GM23248 (cell line): ENCODE data around the gene HEPACAM. TPM values are rescaled to one million over a fixed set of nuclear protein-coding genes. Genes with fewer than 3 reads are reported as not detected.

Experiments
- DNase-seq: peaks from one replicate; pipeline ENCODE4 v3.0.0-alpha.2; 2015
- H2AFZ ChIP-seq: fragments of 200-600 bp; sonication (generic); 2 replicates; pipeline ENCODE4 v1.6.1; 2016; ENCODE audit warnings: antibody characterized with exemption
- H3F3A ChIP-seq: fragments of 200-600 bp; sonication (generic); 2 replicates; pipeline ENCODE4 v1.6.1; 2016; ENCODE audit warnings: mild to moderate bottlenecking, antibody characterized with exemption, mixed run types; ENCODE audit not compliant: insufficient read depth
- H3K27ac ChIP-seq: fragments of 200-600 bp; sonication (generic); 2 replicates; pipeline ENCODE4 v1.5.1; 2016; ENCODE audit warnings: mild to moderate bottlenecking
- H3K27me3 ChIP-seq: fragments of 200-600 bp; sonication (generic); replicated peaks from 2 replicates; pipeline ENCODE4 v1.6.1; 2016; ENCODE audit warnings: mild to moderate bottlenecking; ENCODE audit not compliant: insufficient read depth
- H3K36me3 ChIP-seq: fragments of 200-600 bp; sonication (generic); 2 replicates; pipeline ENCODE4 v1.6.1; 2016; ENCODE audit warnings: low read depth, mild to moderate bottlenecking
- H3K4me1 ChIP-seq: fragments of 200-600 bp; sonication (generic); 2 replicates; pipeline ENCODE4 v1.6.1; 2016; ENCODE audit warnings: mild to moderate bottlenecking; ENCODE audit not compliant: insufficient read depth
- H3K4me2 ChIP-seq: fragments of 200-600 bp; sonication (generic); one replicate; pipeline ENCODE4 v1.6.1; 2016; ENCODE audit warnings: mild to moderate bottlenecking; ENCODE audit not compliant: unreplicated experiment
- H3K4me3 ChIP-seq: fragments of 200-600 bp; sonication (generic); 2 replicates; pipeline ENCODE4 v1.5.1; 2016; ENCODE audit warnings: mild to moderate bottlenecking
- H3K79me2 ChIP-seq: fragments of 200-600 bp; sonication (generic); 2 replicates; pipeline ENCODE4 v1.6.1; 2016; ENCODE audit warnings: mild to moderate bottlenecking; ENCODE audit not compliant: insufficient read depth
- H3K9ac ChIP-seq: fragments of 200-600 bp; sonication (generic); 2 replicates; pipeline ENCODE4 v1.6.1; 2016; ENCODE audit warnings: mild to moderate bottlenecking
- H3K9me2 ChIP-seq: fragments of 200-600 bp; sonication (generic); 2 replicates; pipeline ENCODE4 v1.6.1; 2016; ENCODE audit warnings: mixed run types, mild to moderate bottlenecking, moderate library complexity; ENCODE audit not compliant: insufficient read depth
- H3K9me3 ChIP-seq: fragments of 200-600 bp; sonication (generic); one replicate; pipeline ENCODE4 v1.6.1; 2017; ENCODE audit warnings: low read depth
- H4K20me1 ChIP-seq: fragments of 200-600 bp; sonication (generic); 2 replicates; pipeline ENCODE4 v1.6.0; 2016; ENCODE audit not compliant: insufficient read depth
- EZH2 ChIP-seq: fragments of 200-600 bp; sonication (generic); IDR thresholded peaks from 2 replicates; pipeline ENCODE4 v1.6.1; 2018; ENCODE audit warnings: antibody characterized with exemption, mild to moderate bottlenecking; ENCODE audit not compliant: insufficient read depth, poor library complexity, severe bottlenecking
- EZH2phosphoT487 ChIP-seq: fragments of 200-600 bp; sonication (generic); IDR thresholded peaks from 2 replicates; pipeline ENCODE4 v1.6.1; 2018; ENCODE audit warnings: antibody characterized with exemption, moderate library complexity, mild to moderate bottlenecking, low read depth; ENCODE audit not compliant: insufficient read depth
- WGBS, 2 experiments: methylation state at CpG; one replicate each; pipeline ENCODE4 v1.1.6; 2015 to 2017; ENCODE audit warnings: low lambda C conversion rate in 2 of 2, low coverage in 1 of 2; ENCODE audit errors: missing lambda C conversion rate in 2 of 2; 5-methylcytosine and 5-hydroxymethylcytosine counted together
- in situ Hi-C: fragments of 300-500 bp; cut with MboI; formaldehyde crosslinking; loops from 2 replicates; pipeline ENCODE4 v1.15.0; 2020
- polyA plus RNA-seq: library from polyadenylated mRNA; unstranded; fragments of >200 nt; fragmentation: Nextera tagmentation; extraction: Ambion mirVana; gene quantifications from 2 replicates; pipeline ENCODE4 v1.2.1, GENCODE V29; 2016
- total RNA-seq: library from RNA; depleted of rRNA; stranded (reverse); fragments of >200 nt; shearing (Covaris generic); gene quantifications from 2 replicates; pipeline ENCODE4 v1.2.3, GENCODE V29; 2014

Gene HEPACAM
- total and polyA plus RNA-seq, 2 experiments from 2014 or later: not detected

DNA sequence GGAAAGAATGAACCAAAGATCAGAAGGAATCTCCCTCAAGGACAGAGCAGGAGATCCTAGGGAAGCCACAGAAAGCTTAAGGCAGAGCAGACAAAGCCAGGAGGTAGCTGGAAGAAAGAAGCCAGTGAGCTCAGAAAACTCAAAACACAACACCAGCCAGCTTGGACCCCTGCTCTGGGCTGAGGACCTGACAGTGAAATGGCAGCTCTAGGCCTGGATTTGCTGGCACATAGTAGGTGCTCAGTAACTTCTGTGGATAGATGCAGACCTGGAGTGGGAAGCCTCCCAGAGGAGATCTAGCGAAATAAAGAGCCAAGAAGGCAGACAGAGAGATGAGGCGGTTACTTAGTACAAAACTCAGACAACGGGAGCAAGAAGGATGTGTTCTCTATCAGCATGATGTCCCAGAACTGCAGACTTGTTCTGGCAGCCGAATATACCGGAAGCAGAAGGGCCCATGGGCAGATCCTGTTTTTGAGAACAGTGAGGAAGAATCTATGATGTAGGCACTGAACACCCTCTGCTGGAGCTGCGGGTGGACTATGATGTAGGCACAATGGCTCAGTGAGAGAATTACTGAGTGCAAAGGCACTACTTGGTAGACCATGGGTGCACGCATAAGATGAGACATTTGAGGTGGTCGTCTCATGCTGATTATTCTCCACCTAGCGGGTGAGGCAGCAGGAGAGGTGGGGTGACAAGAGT, 42.9 kb downstream of the HEPACAM start:
- 90 to 91% methylated on average over 9 of the region's 9 CpGs for WGBS, 2 experiments
- TF ChIP-seq EZH2: no peak
- no peak for TF ChIP-seq EZH2phosphoT487
- H3K9me3 ChIP-seq: no peaks in the 10 kb centered on the region
- H2AFZ ChIP-seq: no peak overlapping the region
- no peaks in the 10 kb centered on the region for H3K79me2 ChIP-seq
- H3K36me3 ChIP-seq: no peaks in the 10 kb centered on the region
- no peaks in the 10 kb centered on the region for H4K20me1 ChIP-seq
- H3F3A ChIP-seq: peaks cover 7% of the 10 kb centered on the region
- in situ Hi-C loops: no loop called here
- no peak for DNase-seq
- H3K4me3 ChIP-seq: no peak overlapping the region
- H3K9me2 ChIP-seq: no peaks in the 10 kb centered on the region
- H3K9ac ChIP-seq: no peak overlapping the region
- H3K27ac ChIP-seq: no peak overlapping the region
- peaks cover 13% of the 10 kb centered on the region for H3K4me1 ChIP-seq
- no peak overlapping the region for H3K4me2 ChIP-seq
- H3K27me3 ChIP-seq: no peaks in the 10 kb centered on the region

DNA sequence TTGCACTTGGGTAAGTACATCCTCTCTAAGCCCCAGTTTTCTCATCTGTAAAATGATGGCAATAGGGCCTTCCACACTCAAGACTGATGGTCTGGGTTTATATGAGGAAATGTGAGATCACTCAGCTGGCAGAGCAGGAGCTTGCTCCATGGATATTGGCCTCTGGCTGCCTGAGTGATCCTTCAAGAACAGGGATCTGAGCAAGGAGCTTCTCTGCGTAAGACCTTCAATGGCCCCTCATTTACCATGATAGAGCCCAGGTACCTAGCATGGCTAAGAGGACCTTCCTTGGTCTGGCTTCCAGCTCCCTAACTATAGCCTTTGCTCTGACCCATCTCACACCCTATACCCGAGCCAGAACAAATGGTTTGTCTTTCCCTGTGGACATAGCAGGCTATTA, 43.7 kb downstream of the HEPACAM start:
- H3K9me3 ChIP-seq: no peaks in the 10 kb centered on the region
- no peaks in the 10 kb centered on the region for H4K20me1 ChIP-seq
- no peaks in the 10 kb centered on the region for H3K9me2 ChIP-seq
- H3F3A ChIP-seq: no peaks in the 10 kb centered on the region; the same call in 1 of the 2 replicates
- H3K4me2 ChIP-seq: no peak overlapping the region
- no peaks in the 10 kb centered on the region for H3K79me2 ChIP-seq
- TF ChIP-seq EZH2 (no peak), EZH2phosphoT487 (no peak)
- no peaks in the 10 kb centered on the region for H3K36me3 ChIP-seq
- peaks cover 6% of the 10 kb centered on the region; the same call in 1 of the 2 replicates for H3K4me1 ChIP-seq
- no peak overlapping the region for H3K9ac ChIP-seq
- no peak overlapping the region for H3K4me3 ChIP-seq
- in situ Hi-C loops: no loop called here
- WGBS, 2 experiments: 93 to 100% methylated on average over 2 of the region's 2 CpGs
- DNase-seq: no peak
- H2AFZ ChIP-seq: no peak overlapping the region
- H3K27me3 ChIP-seq: no peaks in the 10 kb centered on the region
- no peak overlapping the region for H3K27ac ChIP-seq

DNA sequence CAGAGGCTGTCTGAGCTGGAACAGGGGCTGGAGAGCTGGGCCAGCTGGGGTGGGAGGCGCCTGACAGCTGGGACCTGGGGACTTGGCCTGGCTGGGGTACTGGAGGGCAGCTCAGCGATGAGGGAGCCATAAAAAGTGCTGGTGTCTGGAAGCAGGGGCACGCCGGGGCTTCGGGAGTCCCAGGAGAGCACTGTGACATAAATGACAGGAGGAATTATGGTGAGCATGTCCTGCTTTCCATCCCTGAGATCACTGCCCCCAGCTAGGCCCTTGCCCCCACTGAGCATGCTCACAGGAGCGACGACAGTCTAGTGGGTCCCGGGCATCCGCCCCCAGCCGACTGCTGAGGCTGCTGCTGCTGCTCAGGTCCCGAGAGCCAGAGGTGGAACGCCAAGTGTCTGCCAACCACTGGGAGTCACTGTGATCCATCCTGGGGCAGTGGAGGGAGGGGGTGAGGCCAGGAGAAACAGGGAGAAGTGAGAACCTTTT, 44.4 kb downstream of the HEPACAM start:
- Histone ChIP-seq H3K27me3 (no peaks in the 10 kb centered on the region), H3K27ac (no peak overlapping the region), H4K20me1 (no peaks in the 10 kb centered on the region), H3F3A (no peaks in the 10 kb centered on the region), H3K9me2 (no peaks in the 10 kb centered on the region), H3K4me2 (no peak overlapping the region), H3K36me3 (no peaks in the 10 kb centered on the region), H3K9ac (no peak overlapping the region), H3K9me3 (no peaks in the 10 kb centered on the region), H3K4me3 (no peak overlapping the region), H2AFZ (no peak overlapping the region), H3K4me1 (no peaks in the 10 kb centered on the region; the same call in 1 of the 2 replicates), H3K79me2 (no peaks in the 10 kb centered on the region)
- TF ChIP-seq EZH2phosphoT487 (no peak), EZH2 (no peak)
- in situ Hi-C loops: no loop called here
- DNase-seq: no peak
- WGBS, 2 experiments: 41 to 48% methylated on average over 10 to 12 of the region's 12 CpGs

DNA sequence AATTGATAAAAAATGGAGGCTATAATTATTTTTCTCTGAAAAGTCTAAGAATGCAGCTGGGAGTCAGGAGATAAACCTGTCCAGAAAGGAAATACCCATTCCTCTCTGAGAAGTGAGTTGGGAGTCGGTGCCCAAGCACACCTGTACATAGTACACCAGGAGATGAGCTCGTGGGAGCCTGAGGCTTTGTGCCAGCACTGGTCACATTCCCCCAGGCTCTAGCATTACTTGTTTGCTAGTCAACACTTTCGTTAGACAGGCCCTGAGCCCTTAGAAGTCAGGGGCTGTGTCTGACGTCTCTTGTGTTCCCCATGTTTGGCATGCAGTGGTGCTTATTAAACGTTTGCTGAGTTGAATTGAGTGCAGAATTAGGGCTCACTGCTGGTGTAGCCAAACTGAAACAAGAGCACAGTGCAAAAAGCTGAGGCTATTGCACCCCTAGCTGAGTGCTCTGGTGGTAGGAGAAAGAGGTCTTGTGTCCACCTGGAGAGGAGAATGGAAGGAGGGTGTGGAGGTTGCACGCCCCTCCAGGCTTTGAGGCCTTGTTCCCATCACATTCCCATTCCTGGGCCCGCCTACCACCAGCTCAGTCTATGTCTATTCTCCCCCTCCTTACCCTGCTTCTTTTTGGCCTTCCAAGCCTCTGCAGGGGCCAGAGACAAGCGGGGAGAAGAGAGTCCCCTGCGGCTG, 45.0 kb downstream of the HEPACAM start:
- 64 to 73% methylated on average over 9 of the region's 9 CpGs for WGBS, 2 experiments
- in situ Hi-C loops: no loop called here
- no peaks in the 10 kb centered on the region for H3K9me3 ChIP-seq
- H3K4me3 ChIP-seq: no peak overlapping the region
- no peaks in the 10 kb centered on the region for H3K9me2 ChIP-seq
- no peak overlapping the region for H2AFZ ChIP-seq
- no peaks in the 10 kb centered on the region for H3K27me3 ChIP-seq
- no peaks in the 10 kb centered on the region for H3K79me2 ChIP-seq
- no peak overlapping the region for H3K4me2 ChIP-seq
- no peak for TF ChIP-seq EZH2phosphoT487
- no peak for TF ChIP-seq EZH2
- H4K20me1 ChIP-seq: no peaks in the 10 kb centered on the region
- H3F3A ChIP-seq: no peaks in the 10 kb centered on the region
- DNase-seq: no peak
- no peaks in the 10 kb centered on the region; the same call in 1 of the 2 replicates for H3K4me1 ChIP-seq
- H3K27ac ChIP-seq: no peak overlapping the region
- H3K36me3 ChIP-seq: no peaks in the 10 kb centered on the region
- H3K9ac ChIP-seq: no peak overlapping the region
